GM12878 (cell line): ENCODE results near the gene ZNF570. TPM values are rescaled to one million over a fixed set of nuclear protein-coding genes. Genes with fewer than 3 reads are reported as not detected.

Experiments used
- BACH1 ChIP-seq: fragments of 450-650 bp; IDR thresholded peaks from 2 replicates; pipeline ENCODE4 v1.6.1; 2017; ENCODE audit warnings: mild to moderate bottlenecking, borderline replicate concordance
- BCL3 ChIP-seq: IDR thresholded peaks from 2 replicates; pipeline ENCODE4 v1.6.1; 2011; ENCODE audit warnings: borderline replicate concordance, low read depth, mild to moderate bottlenecking, moderate library complexity, low read length; ENCODE audit not compliant: insufficient read depth, poor library complexity, severe bottlenecking
- BMI1 ChIP-seq: fragments of 450-650 bp; IDR thresholded peaks from 2 replicates; pipeline ENCODE4 v1.6.1; 2016; ENCODE audit warnings: mild to moderate bottlenecking, moderate library complexity, borderline replicate concordance
- CREM ChIP-seq: IDR thresholded peaks from 2 replicates; pipeline ENCODE4 v1.6.1; 2014; ENCODE audit warnings: antibody characterized with exemption, low read depth
- GABPA ChIP-seq: IDR thresholded peaks from 2 replicates; pipeline ENCODE4 v1.6.1; 2014; ENCODE audit warnings: antibody characterized with exemption, low read depth, mild to moderate bottlenecking, inconsistent platforms
- KDM1A ChIP-seq: fragments of 200-600 bp; sonication (generic); IDR thresholded peaks from 2 replicates; pipeline ENCODE4 v1.6.1; 2016; ENCODE audit warnings: borderline replicate concordance
- KLF5 ChIP-seq: fragments of 450-650 bp; IDR thresholded peaks from 2 replicates; pipeline ENCODE4 v1.6.1; 2014; ENCODE audit warnings: mild to moderate bottlenecking; ENCODE audit not compliant: partially characterized antibody
- MXI1 ChIP-seq: fragments of 150-350 bp; IDR thresholded peaks from 2 replicates; pipeline ENCODE4 v1.6.1; 2011; ENCODE audit warnings: low read depth, mild to moderate bottlenecking, inconsistent platforms, low read length, improper control_type of control experiment
- NR2F1 ChIP-seq: fragments of 450-650 bp; conservative IDR thresholded peaks from 2 replicates; pipeline ENCODE4 v1.6.1; 2017; ENCODE audit warnings: mild to moderate bottlenecking
- SIX5 ChIP-seq: IDR thresholded peaks from 2 replicates; pipeline ENCODE4 v1.6.1; 2011; ENCODE audit warnings: mild to moderate bottlenecking, low read depth, low read length, moderate library complexity; ENCODE audit not compliant: severe bottlenecking
- SMC3 ChIP-seq: IDR thresholded peaks from 2 replicates; pipeline ENCODE4 v1.6.1; 2011; ENCODE audit warnings: low read length, improper control_type of control experiment, borderline replicate concordance
- SRF ChIP-seq, 2 experiments: IDR thresholded peaks; 2 replicates each; pipeline ENCODE4 v1.6.1; 2011; ENCODE audit warnings: low read depth in 2 of 2, low read length in 2 of 2, mild to moderate bottlenecking in 1 of 2, moderate library complexity in 1 of 2
- TARDBP ChIP-seq: IDR thresholded peaks from 2 replicates; pipeline ENCODE4 v1.6.1; 2016; ENCODE audit warnings: borderline replicate concordance
- TBL1XR1 ChIP-seq: IDR thresholded peaks from 2 replicates; pipeline ENCODE4 v1.6.1; 2012; ENCODE audit warnings: low read depth, low read length, improper control_type of control experiment
- USF1 ChIP-seq: IDR thresholded peaks from 2 replicates; pipeline ENCODE4 v1.6.1; 2011; ENCODE audit warnings: borderline replicate concordance, low read depth, mild to moderate bottlenecking, moderate library complexity, mixed read lengths, low read length; ENCODE audit not compliant: insufficient read depth; ENCODE audit errors: extremely low read length
- ZSCAN29 ChIP-seq: fragments of 450-650 bp; IDR thresholded peaks from 2 replicates; pipeline ENCODE4 v1.6.1; 2017; ENCODE audit warnings: mild to moderate bottlenecking, moderate library complexity
- polyA plus RNA-seq, 11 experiments: library from polyadenylated mRNA; depleted of rRNA in 4 of 11; unstranded in 6 of 11; stranded (reverse) in 5 of 11; fragments of >200 nt; fragmentation: Nextera tagmentation in 4 of 11; fragmentation: Illumina TruSeq in 1 of 11; extraction: Ambion mirVana in 4 of 11; extraction: Trizol in 1 of 11; gene quantifications; 1 replicate in 1 of 11; 2 replicates in 10 of 11; pipeline versions ENCODE4 v1.2.1 to v1.2.3, GENCODE V29; 2011 to 2016; ENCODE audit warnings: inconsistent platforms in 2 of 11, missing spikeins in 2 of 11, low read depth in 1 of 11
- total RNA-seq, 4 experiments: library from RNA; depleted of rRNA in 3 of 4; stranded (reverse); fragments of >200 nt in 3 of 4; fragmentation: Illumina TruSeq in 1 of 4; extraction: Trizol in 1 of 4; gene quantifications; 2 replicates each; pipeline versions ENCODE4 v1.2.1 to v1.2.3, GENCODE V29; 2013 to 2021
- TF ChIP-seq, protein P1 (sequence below): fragments of 450-650 bp; IDR thresholded peaks from 2 replicates; pipeline ENCODE4 v1.6.1; 2016; ENCODE audit warnings: mild to moderate bottlenecking
- TF ChIP-seq, protein P2 (sequence below): IDR thresholded peaks from 2 replicates; pipeline ENCODE4 v1.6.1; 2011; ENCODE audit warnings: low read depth, mild to moderate bottlenecking, low read length, moderate library complexity, borderline replicate concordance; ENCODE audit errors: extremely low read depth
- TF ChIP-seq, protein P3 (sequence below): fragments of 450-650 bp; conservative IDR thresholded peaks from 2 replicates; pipeline ENCODE4 v1.6.1; 2017; ENCODE audit warnings: mild to moderate bottlenecking, moderate library complexity
- TF ChIP-seq, protein P4 (sequence below): fragments of 150-350 bp; IDR thresholded peaks from 2 replicates; pipeline ENCODE4 v1.6.1; 2014; ENCODE audit warnings: mild to moderate bottlenecking, low read depth, low read length

ZNF570 gene
- total and polyA plus RNA-seq, 10 of the 15 experiments (the other 5 are each of a cell fraction or from before 2014, with no cell fraction given) = 0.25 to 3.6 (median 1.7) TPM

DNA sequence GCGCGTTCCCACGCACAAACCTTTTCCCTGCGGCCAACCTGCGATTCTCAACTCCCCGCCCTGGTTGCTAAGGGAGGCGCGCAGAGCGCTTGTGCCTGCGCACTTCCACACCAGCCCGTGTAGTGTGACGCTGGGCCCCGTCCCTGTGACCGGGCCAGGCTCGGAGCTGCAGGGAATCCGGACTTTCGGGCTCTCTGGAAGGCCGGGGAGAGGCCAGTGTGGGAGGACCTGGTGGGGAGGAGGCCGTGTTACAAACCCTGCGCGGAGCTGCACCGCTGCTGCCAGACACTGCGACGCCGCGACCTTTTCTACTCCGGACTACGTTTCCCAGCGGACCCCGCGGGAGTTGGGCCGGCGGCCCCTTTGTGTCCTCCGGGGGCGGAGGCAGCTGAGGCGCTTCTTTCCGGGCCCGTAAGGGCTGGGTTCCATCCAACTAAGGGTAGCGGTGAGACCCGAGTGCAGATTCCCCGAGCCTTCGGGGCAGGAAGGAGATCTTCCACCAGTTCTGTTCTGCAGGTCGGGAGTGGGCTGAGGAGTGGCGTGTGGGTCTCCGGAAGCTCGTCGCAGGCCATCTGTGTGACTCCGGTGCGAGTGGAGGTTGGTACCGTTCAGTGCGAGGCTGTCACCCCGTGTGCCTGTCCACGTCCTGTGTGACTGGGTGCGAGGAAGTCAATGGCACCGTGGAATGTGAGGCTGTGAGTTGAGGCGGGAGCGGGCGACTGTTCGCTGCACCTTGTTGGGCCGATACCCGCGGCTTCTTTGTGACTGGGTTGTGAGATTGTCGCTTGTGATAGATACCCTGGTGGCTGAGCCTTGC lies at the start of gene ZNF570 (continued):
- TF ChIP-seq, protein P1, sequence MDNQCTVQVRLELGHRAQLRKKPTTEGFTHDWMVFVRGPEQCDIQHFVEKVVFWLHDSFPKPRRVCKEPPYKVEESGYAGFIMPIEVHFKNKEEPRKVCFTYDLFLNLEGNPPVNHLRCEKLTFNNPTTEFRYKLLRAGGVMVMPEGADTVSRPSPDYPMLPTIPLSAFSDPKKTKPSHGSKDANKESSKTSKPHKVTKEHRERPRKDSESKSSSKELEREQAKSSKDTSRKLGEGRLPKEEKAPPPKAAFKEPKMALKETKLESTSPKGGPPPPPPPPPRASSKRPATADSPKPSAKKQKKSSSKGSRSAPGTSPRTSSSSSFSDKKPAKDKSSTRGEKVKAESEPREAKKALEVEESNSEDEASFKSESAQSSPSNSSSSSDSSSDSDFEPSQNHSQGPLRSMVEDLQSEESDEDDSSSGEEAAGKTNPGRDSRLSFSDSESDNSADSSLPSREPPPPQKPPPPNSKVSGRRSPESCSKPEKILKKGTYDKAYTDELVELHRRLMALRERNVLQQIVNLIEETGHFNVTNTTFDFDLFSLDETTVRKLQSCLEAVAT = 0 out of 2 replicates have a peak, but pooled peaks have one; percentile 21
- TF ChIP-seq, protein P2, sequence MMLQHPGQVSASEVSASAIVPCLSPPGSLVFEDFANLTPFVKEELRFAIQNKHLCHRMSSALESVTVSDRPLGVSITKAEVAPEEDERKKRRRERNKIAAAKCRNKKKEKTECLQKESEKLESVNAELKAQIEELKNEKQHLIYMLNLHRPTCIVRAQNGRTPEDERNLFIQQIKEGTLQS = no peak
- TF ChIP-seq GABPA = peak; percentile 89
- peak; percentile 30; the same call in 1 of the 2 replicates for TF ChIP-seq NR2F1
- TF ChIP-seq CREM = peak; percentile 58; the same call in 1 of the 2 replicates
- TF ChIP-seq MXI1 = peak; percentile 71; the same call in 1 of the 2 replicates
- 0 out of 2 replicates have a peak, but pooled peaks have one; percentile 11 for TF ChIP-seq SMC3
- 0 out of 2 replicates have a peak, but pooled peaks have one; percentile 35 for TF ChIP-seq ZSCAN29
- TF ChIP-seq SIX5 = peak; percentile 92
- TF ChIP-seq BMI1 = no peak
- TF ChIP-seq, protein P3, sequence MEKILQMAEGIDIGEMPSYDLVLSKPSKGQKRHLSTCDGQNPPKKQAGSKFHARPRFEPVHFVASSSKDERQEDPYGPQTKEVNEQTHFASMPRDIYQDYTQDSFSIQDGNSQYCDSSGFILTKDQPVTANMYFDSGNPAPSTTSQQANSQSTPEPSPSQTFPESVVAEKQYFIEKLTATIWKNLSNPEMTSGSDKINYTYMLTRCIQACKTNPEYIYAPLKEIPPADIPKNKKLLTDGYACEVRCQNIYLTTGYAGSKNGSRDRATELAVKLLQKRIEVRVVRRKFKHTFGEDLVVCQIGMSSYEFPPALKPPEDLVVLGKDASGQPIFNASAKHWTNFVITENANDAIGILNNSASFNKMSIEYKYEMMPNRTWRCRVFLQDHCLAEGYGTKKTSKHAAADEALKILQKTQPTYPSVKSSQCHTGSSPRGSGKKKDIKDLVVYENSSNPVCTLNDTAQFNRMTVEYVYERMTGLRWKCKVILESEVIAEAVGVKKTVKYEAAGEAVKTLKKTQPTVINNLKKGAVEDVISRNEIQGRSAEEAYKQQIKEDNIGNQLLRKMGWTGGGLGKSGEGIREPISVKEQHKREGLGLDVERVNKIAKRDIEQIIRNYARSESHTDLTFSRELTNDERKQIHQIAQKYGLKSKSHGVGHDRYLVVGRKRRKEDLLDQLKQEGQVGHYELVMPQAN = peak; percentile 65
- TF ChIP-seq, protein P4, sequence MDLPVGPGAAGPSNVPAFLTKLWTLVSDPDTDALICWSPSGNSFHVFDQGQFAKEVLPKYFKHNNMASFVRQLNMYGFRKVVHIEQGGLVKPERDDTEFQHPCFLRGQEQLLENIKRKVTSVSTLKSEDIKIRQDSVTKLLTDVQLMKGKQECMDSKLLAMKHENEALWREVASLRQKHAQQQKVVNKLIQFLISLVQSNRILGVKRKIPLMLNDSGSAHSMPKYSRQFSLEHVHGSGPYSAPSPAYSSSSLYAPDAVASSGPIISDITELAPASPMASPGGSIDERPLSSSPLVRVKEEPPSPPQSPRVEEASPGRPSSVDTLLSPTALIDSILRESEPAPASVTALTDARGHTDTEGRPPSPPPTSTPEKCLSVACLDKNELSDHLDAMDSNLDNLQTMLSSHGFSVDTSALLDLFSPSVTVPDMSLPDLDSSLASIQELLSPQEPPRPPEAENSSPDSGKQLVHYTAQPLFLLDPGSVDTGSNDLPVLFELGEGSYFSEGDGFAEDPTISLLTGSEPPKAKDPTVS = peak; percentile 28; the same call in 1 of the 2 replicates
- 0 out of 2 replicates have a peak, but pooled peaks have one; percentile 21 for TF ChIP-seq BACH1
- TF ChIP-seq BCL3 = no peak
- TF ChIP-seq KLF5 = no peak
- TF ChIP-seq USF1 = no peak
- TF ChIP-seq KDM1A = no peak
- TF ChIP-seq TARDBP = 0 out of 2 replicates have a peak, but pooled peaks have one; percentile 29
- peak in 1 of 2 experiments; percentile 65; a peak in 2 of 4 replicates for TF ChIP-seq SRF (IDR thresholded peaks at IDR 0.05; ENCODE audit: low read depth in 2 of 2, low read length in 2 of 2)
- TF ChIP-seq TBL1XR1 = peak; percentile 50; the same call in 1 of the 2 replicates
- TF ChIP-seq, all 136 proteins: peak for 49
